Colonic mucosa (tissue), 4 donors: ENCODE results near the gene PPP3CA. TPM values are rescaled to one million over a fixed set of nuclear protein-coding genes. Genes with fewer than 3 reads are reported as not detected.

Experiments used
- DNase-seq: peaks from one replicate; pipeline ENCODE4 v3.0.0-alpha.2; 2020
- H3K27ac ChIP-seq: fragments of 200-600 bp; one replicate; pipeline ENCODE4 v1.8.0; 2021
- H3K27me3 ChIP-seq: fragments of 200-600 bp; one replicate; pipeline ENCODE4 v1.8.0; 2021
- H3K36me3 ChIP-seq: fragments of 200-600 bp; one replicate; pipeline ENCODE4 v1.8.0; 2021
- H3K4me1 ChIP-seq: fragments of 200-600 bp; one replicate; pipeline ENCODE4 v1.8.0; 2021; ENCODE audit warnings: mild to moderate bottlenecking
- H3K4me3 ChIP-seq: fragments of 200-600 bp; one replicate; pipeline ENCODE4 v1.8.0; 2021
- H3K9ac ChIP-seq, 2 donors: one replicate each; pipeline ENCODE4 v1.7.0; 2013; ENCODE audit warnings: control low read depth in 2 of 2, low read depth in 2 of 2, low read length in 2 of 2
- H3K9me3 ChIP-seq: fragments of 200-600 bp; one replicate; pipeline ENCODE4 v1.8.0; 2021
- CTCF ChIP-seq: fragments of 200-600 bp; IDR thresholded peaks from one replicate; pipeline ENCODE4 v1.8.0; 2022; ENCODE audit warnings: antibody characterized with exemption, mild to moderate bottlenecking
- intact Hi-C: fragments of 100-400 bp; cut with DNase I; formaldehyde crosslinking; loops from one replicate; pipeline ENCODE4 v1.14.1; 2022
- total RNA-seq, 2 donors: library from RNA; stranded (reverse); fragmentation: NEBNext Ultra II Directional in 1 of 2; extraction: Animal tissue kit (Norgen Biotek cat#: 25700) in 1 of 2; gene quantifications; one replicate each; pipeline ENCODE4 v1.2.1, GENCODE V29; 2021
- donor health status: healthy.
- donor health status: DM: no; HTN: no; CAD: no.
- donor health status: DM: no; HTN: no; CAD: no.

The PPP3CA gene
- total RNA-seq, 2 donors from 2014 or later, result 34.5 to 43.9 TPM

- Histone ChIP-seq H3K27me3 (no peaks in the 10 kb centered on the region), H3K36me3 (no peaks in the 10 kb centered on the region), H3K4me3 (no peak overlapping the region), H3K9me3 (no peaks in the 10 kb centered on the region), H3K27ac (no peak overlapping the region), H3K9ac (no peak overlapping the region), H3K4me1 (no peaks in the 10 kb centered on the region)
- intact Hi-C loops, result no loop called here
- TF ChIP-seq CTCF, result no peak
- DNase-seq, result no peak
Observed at GRCh38 chr4:101039367-101039766, 308.0 kb downstream of the PPP3CA start.

- no peak for TF ChIP-seq CTCF
- H3K36me3 ChIP-seq, result no peaks in the 10 kb centered on the region
- no peaks in the 10 kb centered on the region for H3K4me1 ChIP-seq
- H3K9me3 ChIP-seq, result no peaks in the 10 kb centered on the region
- H3K27ac ChIP-seq, result no peak overlapping the region
- H3K27me3 ChIP-seq, result no peaks in the 10 kb centered on the region
- H3K9ac ChIP-seq, result no peak overlapping the region
- no peak overlapping the region for H3K4me3 ChIP-seq
- intact Hi-C loops, result no loop called here
- DNase-seq, result no peak
Observed at GRCh38 chr4:101037938-101038413, 309.4 kb downstream of the PPP3CA start.

- no peak for TF ChIP-seq CTCF
- no peak overlapping the region for H3K4me3 ChIP-seq
- no peak overlapping the region for H3K9ac ChIP-seq
- H3K27ac ChIP-seq, result no peak overlapping the region
- no peaks in the 10 kb centered on the region for H3K36me3 ChIP-seq
- DNase-seq, result no peak
- intact Hi-C loops, result no loop called here
- no peaks in the 10 kb centered on the region for H3K4me1 ChIP-seq
- no peaks in the 10 kb centered on the region for H3K9me3 ChIP-seq
- no peaks in the 10 kb centered on the region for H3K27me3 ChIP-seq
Observed at GRCh38 chr4:101037249-101037648, 310.1 kb downstream of the PPP3CA start.

GRCh38 chr4:101035487-101035886 lies 311.8 kb downstream of the PPP3CA start:
- H3K9me3 ChIP-seq, result no peaks in the 10 kb centered on the region
- H3K36me3 ChIP-seq, result no peaks in the 10 kb centered on the region
- H3K9ac ChIP-seq, result no peak overlapping the region
- H3K4me3 ChIP-seq, result no peak overlapping the region
- intact Hi-C loops, result no loop called here
- no peak overlapping the region for H3K27ac ChIP-seq
- no peak for TF ChIP-seq CTCF
- no peaks in the 10 kb centered on the region for H3K4me1 ChIP-seq
- no peaks in the 10 kb centered on the region for H3K27me3 ChIP-seq
- no peak for DNase-seq

GRCh38 chr4:101033986-101034385 lies 313.3 kb downstream of the PPP3CA start:
- no peaks in the 10 kb centered on the region for H3K9me3 ChIP-seq
- H3K4me3 ChIP-seq, result no peak overlapping the region
- no peaks in the 10 kb centered on the region for H3K36me3 ChIP-seq
- no peaks in the 10 kb centered on the region for H3K27me3 ChIP-seq
- no peaks in the 10 kb centered on the region for H3K4me1 ChIP-seq
- no peak overlapping the region for H3K9ac ChIP-seq
- no peak for TF ChIP-seq CTCF
- intact Hi-C loops, result no loop called here
- H3K27ac ChIP-seq, result no peak overlapping the region
- no peak for DNase-seq

- Histone ChIP-seq H3K9me3 (no peaks in the 10 kb centered on the region), H3K27ac (no peak overlapping the region), H3K4me3 (no peak overlapping the region), H3K36me3 (no peaks in the 10 kb centered on the region), H3K4me1 (no peaks in the 10 kb centered on the region), H3K9ac (no peak overlapping the region), H3K27me3 (no peaks in the 10 kb centered on the region)
- TF ChIP-seq CTCF, result no peak
- intact Hi-C loops, result no loop called here
- DNase-seq, result no peak
Observed at GRCh38 chr4:101032541-101032940, 314.8 kb downstream of the PPP3CA start.
